ENCODE data around the gene SIK3. TPM values are rescaled to one million over a fixed set of nuclear protein-coding genes. Genes with fewer than 3 reads are reported as not detected.
A peak's percentile ranks its signal among the peaks of the same experiment; 100 is the strongest.

The SIK3 gene
- total and polyA plus RNA-seq, 2 experiments from 2014 or later = 29.1 to 58.5 TPM

GRCh38 chr11:116813781-116814471, 284.3 kb downstream of the SIK3 start:
- Histone ChIP-seq H3K36me3 (no peaks in the 10 kb centered on the region), H3K4me1 (ENCODE audit: low read depth) (no peaks in the 10 kb centered on the region), H3K9me3 (ENCODE audit: low read depth) (no peaks in the 10 kb centered on the region), H3K27ac (no peak overlapping the region), H3K27me3 (no peaks in the 10 kb centered on the region), H3K4me3 (no peak overlapping the region)
- no peak for DNase-seq (ENCODE audit: low read depth in 1 of 2, low spot score in 1 of 2)
- no peak for TF ChIP-seq CTCF (IDR thresholded peaks at IDR 0.05; ENCODE audit: low read depth, low read length)

- H3K9me3 ChIP-seq (ENCODE audit: low read depth) = no peaks in the 10 kb centered on the region
- no peak for TF ChIP-seq CTCF (IDR thresholded peaks at IDR 0.05; ENCODE audit: low read depth, low read length)
- H3K4me1 ChIP-seq (ENCODE audit: low read depth) = no peaks in the 10 kb centered on the region
- no peak overlapping the region for H3K27ac ChIP-seq
- DNase-seq (ENCODE audit: low read depth in 1 of 2, low spot score in 1 of 2) = no peak
- no peaks in the 10 kb centered on the region for H3K36me3 ChIP-seq
- no peaks in the 10 kb centered on the region for H3K27me3 ChIP-seq
- H3K4me3 ChIP-seq = no peak overlapping the region
These were observed 285.1 kb downstream of the SIK3 start for GRCh38 chr11:116813170-116813569.

GRCh38 chr11:116812109-116812508, 286.1 kb downstream of the SIK3 start:
- no peak for DNase-seq (ENCODE audit: low read depth in 1 of 2, low spot score in 1 of 2)
- no peak for TF ChIP-seq CTCF (IDR thresholded peaks at IDR 0.05; ENCODE audit: low read depth, low read length)

GRCh38 chr11:116811194-116811593, 287.0 kb downstream of the SIK3 start:
- no peaks in the 10 kb centered on the region for H3K4me1 ChIP-seq (ENCODE audit: low read depth)
- no peak for TF ChIP-seq CTCF (IDR thresholded peaks at IDR 0.05; ENCODE audit: low read depth, low read length)
- DNase-seq (ENCODE audit: low read depth in 1 of 2, low spot score in 1 of 2) = no peak
- H3K36me3 ChIP-seq = no peaks in the 10 kb centered on the region
- no peaks in the 10 kb centered on the region for H3K9me3 ChIP-seq (ENCODE audit: low read depth)
- no peak overlapping the region for H3K27ac ChIP-seq
- H3K27me3 ChIP-seq = no peaks in the 10 kb centered on the region
- H3K4me3 ChIP-seq = no peak overlapping the region

More at GRCh38 chr11:116812109-116812508, 286.1 kb downstream of the SIK3 start:
- Histone ChIP-seq H3K9me3 (ENCODE audit: low read depth) (no peaks in the 10 kb centered on the region), H3K27me3 (no peaks in the 10 kb centered on the region), H3K27ac (no peak overlapping the region), H3K36me3 (no peaks in the 10 kb centered on the region), H3K4me1 (ENCODE audit: low read depth) (no peaks in the 10 kb centered on the region), H3K4me3 (no peak overlapping the region)

- TF ChIP-seq CTCF (IDR thresholded peaks at IDR 0.05; ENCODE audit: low read depth, low read length) = no peak
- no peaks in the 10 kb centered on the region for H3K9me3 ChIP-seq (ENCODE audit: low read depth)
- H3K4me3 ChIP-seq = no peak overlapping the region
- H3K36me3 ChIP-seq = no peaks in the 10 kb centered on the region
- H3K27ac ChIP-seq = no peak overlapping the region
- DNase-seq (ENCODE audit: low read depth in 1 of 2, low spot score in 1 of 2) = peak in 1 of 2 donors; percentile 84
- no peaks in the 10 kb centered on the region for H3K4me1 ChIP-seq (ENCODE audit: low read depth)
- H3K27me3 ChIP-seq = no peaks in the 10 kb centered on the region
These were observed 289.7 kb downstream of the SIK3 start for GRCh38 chr11:116808262-116809175.

Data from cardiac muscle cell (in vitro differentiated cells and primary cell).